ENCODE data around the gene ZBED4.

Gene ZBED4

GRCh38 chr22:49862496-49862776, 8.8 kb downstream of the ZBED4 start:
- Histone ChIP-seq H3K4me3 (ENCODE audit: insufficient read depth, low read length, poor library complexity, severe bottlenecking) (no peak overlapping the region), H3K4me2 (ENCODE audit: low read depth, low read length, poor library complexity, severe bottlenecking) (no peak overlapping the region), H3K9me2 (replicated peaks; ENCODE audit: insufficient read depth, low read length) (no peaks in the 10 kb centered on the region), H3K27ac (ENCODE audit: low read depth, low read length) (no peak overlapping the region), H3K79me2 (ENCODE audit: insufficient read depth, low read length) (peaks cover 99% of the 10 kb centered on the region), H4K20me1 (ENCODE audit: low read depth, low read length) (no peaks in the 10 kb centered on the region), H2AFZ (ENCODE audit: low read depth, low read length, severe bottlenecking) (no peak overlapping the region), H3F3A (ENCODE audit: insufficient read depth) (peaks cover 10% of the 10 kb centered on the region; the same call in 1 of the 2 replicates), H3K36me3 (ENCODE audit: low read length) (0 out of 2 replicates have a peak, but pooled peaks cover 6% of the 10 kb centered on the region), H3K9me3 (ENCODE audit: insufficient read depth, low read length) (no peaks in the 10 kb centered on the region), H3K27me3 (ENCODE audit: low read length) (no peaks in the 10 kb centered on the region), H3K9ac (ENCODE audit: low read length) (no peak overlapping the region)
- no peak for TF ChIP-seq CTCF (IDR thresholded peaks at IDR 0.05; ENCODE audit: insufficient read depth, low read length, poor library complexity, severe bottlenecking)
- TF ChIP-seq EZH2phosphoT487 (conservative IDR thresholded peaks at IDR 0.05; ENCODE audit: low read length) = no peak

- H3K9me3 ChIP-seq (ENCODE audit: insufficient read depth, low read length) = no peaks in the 10 kb centered on the region
- no peak for TF ChIP-seq CTCF (IDR thresholded peaks at IDR 0.05; ENCODE audit: insufficient read depth, low read length, poor library complexity, severe bottlenecking)
- no peak overlapping the region for H3K4me3 ChIP-seq (ENCODE audit: insufficient read depth, low read length, poor library complexity, severe bottlenecking)
- no peak overlapping the region for H3K4me2 ChIP-seq (ENCODE audit: low read depth, low read length, poor library complexity, severe bottlenecking)
- H3K9ac ChIP-seq (ENCODE audit: low read length) = no peak overlapping the region
- no peak overlapping the region for H2AFZ ChIP-seq (ENCODE audit: low read depth, low read length, severe bottlenecking)
- H3K79me2 ChIP-seq (ENCODE audit: insufficient read depth, low read length) = peaks cover 99% of the 10 kb centered on the region
- peaks cover 10% of the 10 kb centered on the region; the same call in 1 of the 2 replicates for H3F3A ChIP-seq (ENCODE audit: insufficient read depth)
- H3K27me3 ChIP-seq (ENCODE audit: low read length) = no peaks in the 10 kb centered on the region
- H3K27ac ChIP-seq (ENCODE audit: low read depth, low read length) = no peak overlapping the region
- no peaks in the 10 kb centered on the region for H4K20me1 ChIP-seq (ENCODE audit: low read depth, low read length)
- no peaks in the 10 kb centered on the region for H3K9me2 ChIP-seq (replicated peaks; ENCODE audit: insufficient read depth, low read length)
- H3K36me3 ChIP-seq (ENCODE audit: low read length) = peaks cover 11% of the 10 kb centered on the region; the same call in 1 of the 2 replicates
Measured at GRCh38 chr22:49863931-49864330, 10.3 kb downstream of the ZBED4 start.

- Histone ChIP-seq H4K20me1 (ENCODE audit: low read depth, low read length) (no peaks in the 10 kb centered on the region), H3K9me3 (ENCODE audit: insufficient read depth, low read length) (no peaks in the 10 kb centered on the region), H3K4me3 (ENCODE audit: insufficient read depth, low read length, poor library complexity, severe bottlenecking) (no peak overlapping the region), H3K9ac (ENCODE audit: low read length) (no peak overlapping the region), H3K27ac (ENCODE audit: low read depth, low read length) (no peak overlapping the region), H3F3A (ENCODE audit: insufficient read depth) (peaks cover 10% of the 10 kb centered on the region; the same call in 1 of the 2 replicates), H3K9me2 (replicated peaks; ENCODE audit: insufficient read depth, low read length) (no peaks in the 10 kb centered on the region), H3K36me3 (ENCODE audit: low read length) (peaks cover 11% of the 10 kb centered on the region; the same call in 1 of the 2 replicates), H3K4me2 (ENCODE audit: low read depth, low read length, poor library complexity, severe bottlenecking) (no peak overlapping the region), H2AFZ (ENCODE audit: low read depth, low read length, severe bottlenecking) (no peak overlapping the region), H3K79me2 (ENCODE audit: insufficient read depth, low read length) (peaks cover 99% of the 10 kb centered on the region), H3K27me3 (ENCODE audit: low read length) (no peaks in the 10 kb centered on the region)
- TF ChIP-seq EZH2phosphoT487 (conservative IDR thresholded peaks at IDR 0.05; ENCODE audit: low read length) (no peak), CTCF (IDR thresholded peaks at IDR 0.05; ENCODE audit: insufficient read depth, low read length, poor library complexity, severe bottlenecking) (no peak)
Measured at GRCh38 chr22:49865156-49865555, 11.5 kb downstream of the ZBED4 start.
